Activated CD8-positive, alpha-beta T cell treated with anti-CD3 and anti-CD28 coated beads for 36 hours (primary cell): ENCODE results near the gene CNNM1. TPM values are rescaled to one million over a fixed set of nuclear protein-coding genes. Genes with fewer than 3 reads are reported as not detected.

Experiments used
- ATAC-seq: fragments of 200-7000 bp; cut with Tn5 transposase; one replicate; pipeline ENCODE4 v1.10.0; 2021; ENCODE audit warnings: mild to moderate bottlenecking, moderate library complexity
- CTCF ChIA-PET: fragments of 350-600 bp; sonication (Branson Sonifier 250); formaldehyde crosslinking; loops from one replicate; lab custom pipeline; 2021; ENCODE audit warnings: antibody characterized with exemption; lab: Charles Lee
- POLR2A ChIA-PET: fragments of 350-600 bp; sonication (Branson Sonifier 250); formaldehyde crosslinking; loops from one replicate; lab custom pipeline; 2021; ENCODE audit warnings: antibody characterized with exemption; lab: Charles Lee
- DNase-seq: peaks from one replicate; pipeline ENCODE4 v3.0.0-alpha.2; 2020
- H3K27ac Mint-ChIP-seq: one replicate; pipeline ENCODE4 v1.8.0; 2021; ENCODE audit warnings: mild to moderate bottlenecking, mixed read lengths
- H3K27me3 Mint-ChIP-seq: one replicate; pipeline ENCODE4 v1.8.0; 2021; ENCODE audit warnings: mixed read lengths
- H3K36me3 Mint-ChIP-seq: one replicate; pipeline ENCODE4 v1.8.0; 2021; ENCODE audit warnings: low read depth, mixed read lengths
- H3K4me1 Mint-ChIP-seq: one replicate; pipeline ENCODE4 v1.8.0; 2021; ENCODE audit warnings: low read depth, mixed read lengths
- H3K4me3 Mint-ChIP-seq: one replicate; pipeline ENCODE4 v1.8.0; 2021; ENCODE audit warnings: mild to moderate bottlenecking, moderate library complexity, mixed read lengths
- H3K9me3 Mint-ChIP-seq: one replicate; pipeline ENCODE4 v1.8.0; 2021; ENCODE audit warnings: mixed read lengths
- intact Hi-C: fragments of 100-400 bp; cut with micrococcal nuclease; formaldehyde crosslinking; loops from one replicate; pipeline ENCODE4 v1.10.0; 2022
- total RNA-seq, 2 experiments: library from RNA; stranded (reverse); gene quantifications; one replicate each; pipeline ENCODE4 v1.2.3, GENCODE V29; 2021
- TF ChIP-seq, protein P1 (sequence below): fragments of 200-600 bp; IDR thresholded peaks from one replicate; pipeline ENCODE4 v1.8.0; 2022; ENCODE audit warnings: antibody characterized with exemption, mild to moderate bottlenecking

CNNM1 gene
- total RNA-seq, 2 experiments from 2014 or later: 0.83 to 1.2 TPM

DNA sequence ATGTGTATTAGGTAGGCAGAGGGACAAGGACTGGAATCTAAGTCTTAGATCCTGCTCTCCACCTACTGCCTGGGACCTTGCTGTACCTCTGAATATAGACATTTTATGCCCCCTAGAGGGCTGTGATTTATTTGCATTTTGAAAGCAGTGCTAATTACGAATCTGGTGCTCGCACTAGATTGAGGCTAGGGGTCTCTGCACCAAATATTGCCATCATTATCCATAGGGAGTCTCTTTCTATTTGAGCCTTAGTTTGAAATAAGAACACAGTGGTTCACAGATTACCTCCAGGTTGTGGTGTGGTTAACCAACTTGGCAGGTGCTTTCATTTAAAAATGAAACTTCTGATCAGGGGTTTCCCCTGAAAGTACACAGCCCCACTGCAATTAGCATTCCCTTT, 41.8 kb downstream of the CNNM1 start:
- Mint-ChIP-seq H3K9me3 (no peaks in the 10 kb centered on the region), H3K27ac (no peak overlapping the region), H3K36me3 (no peaks in the 10 kb centered on the region), H3K4me3 (no peak overlapping the region), H3K27me3 (peaks cover 37% of the 10 kb centered on the region), H3K4me1 (peaks cover 5% of the 10 kb centered on the region)
- DNase-seq (peak; percentile 50), ATAC-seq (peak; percentile 67)
- intact Hi-C loops: no loop called here
- ChIA-PET POLR2A (interaction anchor here (1.2 kb wide), 1 partner anchor 8 kb away, joined by 3 read pairs; no protein-coding TSS in a partner anchor), CTCF (interaction anchor here (1.3 kb wide), 1 partner anchor 21 kb away, joined by 3 read pairs; no protein-coding TSS in a partner anchor)
- TF ChIP-seq, protein P1, sequence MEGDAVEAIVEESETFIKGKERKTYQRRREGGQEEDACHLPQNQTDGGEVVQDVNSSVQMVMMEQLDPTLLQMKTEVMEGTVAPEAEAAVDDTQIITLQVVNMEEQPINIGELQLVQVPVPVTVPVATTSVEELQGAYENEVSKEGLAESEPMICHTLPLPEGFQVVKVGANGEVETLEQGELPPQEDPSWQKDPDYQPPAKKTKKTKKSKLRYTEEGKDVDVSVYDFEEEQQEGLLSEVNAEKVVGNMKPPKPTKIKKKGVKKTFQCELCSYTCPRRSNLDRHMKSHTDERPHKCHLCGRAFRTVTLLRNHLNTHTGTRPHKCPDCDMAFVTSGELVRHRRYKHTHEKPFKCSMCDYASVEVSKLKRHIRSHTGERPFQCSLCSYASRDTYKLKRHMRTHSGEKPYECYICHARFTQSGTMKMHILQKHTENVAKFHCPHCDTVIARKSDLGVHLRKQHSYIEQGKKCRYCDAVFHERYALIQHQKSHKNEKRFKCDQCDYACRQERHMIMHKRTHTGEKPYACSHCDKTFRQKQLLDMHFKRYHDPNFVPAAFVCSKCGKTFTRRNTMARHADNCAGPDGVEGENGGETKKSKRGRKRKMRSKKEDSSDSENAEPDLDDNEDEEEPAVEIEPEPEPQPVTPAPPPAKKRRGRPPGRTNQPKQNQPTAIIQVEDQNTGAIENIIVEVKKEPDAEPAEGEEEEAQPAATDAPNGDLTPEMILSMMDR: peak; percentile 59

GRCh38 chr10:99372546-99373271, 43.6 kb downstream of the CNNM1 start:
- Mint-ChIP-seq H3K9me3 (no peaks in the 10 kb centered on the region), H3K4me1 (peaks cover 5% of the 10 kb centered on the region), H3K27ac (no peak overlapping the region), H3K4me3 (no peak overlapping the region), H3K36me3 (no peaks in the 10 kb centered on the region), H3K27me3 (peaks cover 32% of the 10 kb centered on the region)
- intact Hi-C loops: no loop called here
- ChIA-PET POLR2A (interaction anchor here (1.1 kb wide), 1 partner anchor 57 kb away, joined by 3 read pairs; the partner anchor contains the start of gene GOT1), CTCF (interaction anchor here (1.3 kb wide), 1 partner anchor 19 kb away, joined by 3 read pairs; no protein-coding TSS in a partner anchor)
- TF ChIP-seq, protein P1: no peak
- DNase-seq (no peak), ATAC-seq (no peak)

DNA sequence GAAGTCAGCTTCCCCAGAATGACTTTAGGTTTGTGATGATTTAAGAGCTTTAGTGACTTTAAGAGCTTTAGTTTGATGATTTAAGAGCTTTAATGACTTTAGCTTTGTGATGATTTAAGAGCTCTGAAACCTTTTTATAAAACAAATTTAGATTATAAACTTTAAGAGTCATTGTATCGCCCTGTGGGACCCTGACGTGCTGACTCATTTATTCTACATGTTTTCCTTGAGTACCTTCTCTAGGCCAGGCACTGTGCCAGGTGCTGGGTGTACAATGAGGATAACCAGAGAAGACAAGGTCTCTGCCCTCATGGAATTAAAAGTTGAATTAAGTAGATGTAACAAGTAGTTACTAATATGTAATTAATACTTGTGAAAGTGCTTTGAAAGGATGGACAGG, 45.4 kb downstream of the CNNM1 start:
- CTCF ChIA-PET: no interaction called here
- Mint-ChIP-seq H3K36me3 (no peaks in the 10 kb centered on the region), H3K4me1 (peaks cover 5% of the 10 kb centered on the region), H3K27me3 (peaks cover 27% of the 10 kb centered on the region), H3K4me3 (no peak overlapping the region), H3K9me3 (no peaks in the 10 kb centered on the region), H3K27ac (no peak overlapping the region)
- ATAC-seq (no peak), DNase-seq (no peak)
- intact Hi-C loops: no loop called here
- POLR2A ChIA-PET: interaction anchor here (0.9 kb wide), 1 partner anchor 8 kb away, joined by 3 read pairs; no protein-coding TSS in a partner anchor
- TF ChIP-seq, protein P1: no peak

- TF ChIP-seq, protein P1: no peak
- peaks cover 23% of the 10 kb centered on the region for H3K27me3 Mint-ChIP-seq
- no peak overlapping the region for H3K4me3 Mint-ChIP-seq
Measured at GRCh38 chr10:99374972-99375371, 45.8 kb downstream of the CNNM1 start.

GRCh38 chr10:99375426-99375825, 46.3 kb downstream of the CNNM1 start:
- H3K36me3 Mint-ChIP-seq: no peaks in the 10 kb centered on the region
- H3K9me3 Mint-ChIP-seq: no peaks in the 10 kb centered on the region
- POLR2A ChIA-PET: no interaction called here
- intact Hi-C loops: no loop called here
- ATAC-seq: no peak
- H3K27ac Mint-ChIP-seq: no peak overlapping the region
- DNase-seq: no peak
- H3K4me3 Mint-ChIP-seq: no peak overlapping the region
- H3K4me1 Mint-ChIP-seq: peaks cover 5% of the 10 kb centered on the region
- H3K27me3 Mint-ChIP-seq: peaks cover 23% of the 10 kb centered on the region
- CTCF ChIA-PET: interaction anchor here (1.1 kb wide), 1 partner anchor 21 kb away, joined by 3 read pairs; no protein-coding TSS in a partner anchor
- TF ChIP-seq, protein P1: no peak

More at GRCh38 chr10:99374972-99375371, 45.8 kb downstream of the CNNM1 start:
- Mint-ChIP-seq H3K9me3 (no peaks in the 10 kb centered on the region), H3K36me3 (no peaks in the 10 kb centered on the region), H3K4me1 (peaks cover 5% of the 10 kb centered on the region), H3K27ac (no peak overlapping the region)
- ATAC-seq: no peak
- POLR2A ChIA-PET: interaction anchor here (0.9 kb wide), 1 partner anchor 8 kb away, joined by 3 read pairs; no protein-coding TSS in a partner anchor
- no peak for DNase-seq
- intact Hi-C loops: no loop called here
- CTCF ChIA-PET: interaction anchor here (1.1 kb wide), 1 partner anchor 21 kb away, joined by 3 read pairs; no protein-coding TSS in a partner anchor
